CD4-positive, alpha-beta T cell treated with Interleukin-12 subunit alpha and Interleukin-12 subunit beta, for 1 hour (primary cell): Measurements from ENCODE around the gene CCNL2.
"Not testable (repeated sequence)": the region's sequence is repeated elsewhere in the genome, so short reads cannot be mapped to it uniquely, and the experiment has no call there.

Experiments used
- DNase-seq: peaks from one replicate; pipeline ENCODE4 v3.0.0-alpha.2; 2020

CCNL2 gene

DNA sequence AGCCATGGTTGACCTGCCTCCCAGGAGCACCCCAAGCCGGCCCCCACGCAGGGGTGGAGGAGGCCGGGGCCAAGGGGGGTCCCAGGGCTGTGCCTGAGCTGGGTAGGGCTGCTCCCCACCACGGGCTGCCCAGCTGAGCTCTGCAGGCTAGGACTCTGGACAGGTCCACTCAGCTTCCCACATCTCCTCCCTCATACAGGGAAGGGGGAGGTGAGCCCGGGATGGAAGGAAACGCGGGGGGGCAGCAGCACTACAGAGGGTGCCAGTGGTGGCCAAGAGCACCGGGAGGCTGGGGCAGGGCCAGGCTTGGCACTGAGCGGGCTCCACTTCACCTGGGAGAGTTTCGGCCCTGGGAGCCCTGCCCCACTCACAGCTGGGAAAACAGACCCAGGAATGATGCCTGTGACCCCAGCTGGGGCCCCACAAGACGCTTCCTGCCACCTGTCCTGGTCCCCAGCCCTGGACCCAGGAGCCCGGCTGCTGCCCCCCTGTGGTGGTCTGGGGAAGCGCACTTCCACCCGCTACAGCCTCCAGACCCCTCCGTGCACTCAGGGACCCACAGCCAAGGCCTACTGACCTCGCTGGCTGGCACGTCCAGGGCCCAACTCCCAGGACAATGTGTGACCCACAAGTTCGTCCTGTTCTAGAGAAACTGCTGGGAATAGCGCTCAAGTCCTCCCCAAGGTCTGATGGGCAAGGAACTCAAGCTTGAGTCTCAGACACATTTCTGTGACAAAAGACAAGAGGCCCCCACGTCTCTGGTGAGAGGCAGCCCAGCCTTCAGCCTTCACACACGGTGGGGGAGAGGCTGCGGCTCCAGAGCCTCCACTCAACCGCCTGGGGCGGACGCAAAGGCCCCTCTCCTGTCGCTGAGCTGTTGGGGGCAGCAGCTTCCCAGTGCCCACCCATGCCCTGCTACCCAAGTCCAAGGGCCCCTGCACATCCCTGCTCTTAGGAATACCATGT is 27.1 kb downstream of the CCNL2 start:
- peak; percentile 79 for DNase-seq

DNA sequence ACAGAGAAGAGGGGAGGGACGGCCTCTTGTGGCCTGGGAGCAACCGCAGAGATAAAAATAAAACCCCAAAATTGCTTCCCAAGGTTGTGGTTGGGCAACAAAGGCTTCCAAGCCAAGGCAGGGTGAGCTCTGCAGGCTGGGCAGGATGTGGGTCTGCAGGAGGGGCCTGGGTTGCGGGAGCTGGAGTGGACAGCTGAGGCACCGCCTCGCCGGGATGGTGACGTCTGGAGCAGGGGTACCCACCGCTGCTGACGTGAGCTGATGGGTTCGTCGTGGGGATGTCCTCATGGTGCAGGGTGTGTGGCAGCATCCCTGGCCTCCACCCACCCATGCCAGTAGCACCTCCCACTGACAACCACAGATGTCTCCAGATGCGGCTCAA is 27.8 kb downstream of the CCNL2 start:
- peak; percentile 86 for DNase-seq

DNA sequence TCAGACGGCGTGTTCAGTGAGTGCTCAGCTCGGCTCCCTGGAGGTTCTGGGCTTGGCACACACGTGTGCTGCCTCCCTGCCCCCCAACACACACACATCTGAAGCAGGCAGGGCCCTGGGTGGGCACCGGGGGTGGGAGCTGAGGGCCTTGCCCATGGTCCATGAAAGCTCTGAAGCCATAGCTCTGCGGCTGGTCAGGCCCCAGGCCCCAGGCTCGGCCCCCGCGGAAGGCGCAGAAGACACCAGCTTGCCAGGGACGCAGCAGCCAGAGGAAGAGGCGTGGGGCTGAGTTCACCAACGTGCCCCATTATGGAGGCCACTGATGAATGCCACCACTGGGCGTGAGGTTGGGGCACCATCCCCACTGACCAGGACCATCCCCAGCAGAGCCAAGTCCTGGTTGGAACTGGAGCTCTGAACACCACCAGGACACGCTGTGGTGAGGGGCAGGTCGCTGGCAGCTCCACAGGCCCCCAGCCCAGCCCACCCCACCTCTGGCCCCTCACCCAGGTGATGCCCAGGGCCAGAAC is 28.3 kb downstream of the CCNL2 start:
- DNase-seq, result no peak

DNA sequence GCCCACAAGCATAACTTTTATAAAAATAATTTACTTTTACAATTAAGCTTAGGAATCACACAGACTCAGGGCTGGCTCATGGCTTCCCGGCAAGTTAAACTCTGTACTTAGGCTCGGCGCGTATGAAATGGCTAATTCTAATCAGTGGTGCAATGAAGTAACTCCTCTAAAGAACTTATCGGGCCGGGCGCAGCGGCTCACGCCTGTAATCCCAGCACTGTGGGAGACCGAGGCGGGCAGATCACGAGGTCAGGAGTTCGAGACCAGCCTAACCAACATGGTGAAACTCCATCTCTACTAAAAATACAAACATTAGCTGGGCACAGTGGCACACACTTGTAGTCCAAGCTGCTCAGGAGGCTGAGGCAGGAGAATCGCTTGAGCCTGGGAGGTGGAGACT is 29.0 kb downstream of the CCNL2 start:
- DNase-seq, result not testable (repeated sequence)

DNA sequence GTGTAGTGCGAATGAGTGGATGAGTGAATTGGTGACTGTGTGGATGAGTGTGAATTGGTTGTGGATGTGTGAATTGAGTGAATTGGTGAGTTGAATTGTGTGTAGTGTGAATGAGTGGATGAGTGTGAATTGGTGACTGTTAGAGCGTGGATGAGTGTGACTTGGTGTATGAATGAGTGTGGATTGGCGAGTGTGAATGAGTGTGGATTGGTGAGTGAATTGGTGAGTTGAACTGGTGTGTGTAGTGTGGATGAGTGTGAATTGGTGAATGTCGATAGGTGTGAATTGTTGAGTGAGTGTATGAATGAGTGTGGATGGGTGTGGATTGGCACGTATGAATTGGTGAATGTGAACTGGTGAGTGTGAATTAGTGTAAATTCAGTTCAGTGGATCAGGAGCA is 31.8 kb downstream of the CCNL2 start:
- no peak for DNase-seq

DNA sequence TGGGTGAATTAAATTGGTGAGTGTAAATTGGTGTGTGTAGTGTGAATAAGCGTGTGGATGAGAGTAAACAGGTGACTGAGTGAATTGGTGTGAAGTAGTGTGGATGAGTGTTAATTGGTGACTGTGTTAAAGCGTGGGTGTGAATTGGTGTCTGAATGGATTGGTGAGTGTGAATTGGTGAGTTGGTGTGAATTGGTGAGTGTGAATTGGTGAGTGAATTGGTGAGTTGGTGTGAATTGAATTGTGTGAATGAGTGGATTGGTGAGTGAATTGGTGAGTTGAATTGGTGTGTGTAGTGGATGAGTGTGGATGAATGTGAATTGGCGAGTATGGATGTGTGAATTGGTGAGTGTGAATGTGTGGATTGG is 32.5 kb downstream of the CCNL2 start:
- DNase-seq, result no peak

DNA sequence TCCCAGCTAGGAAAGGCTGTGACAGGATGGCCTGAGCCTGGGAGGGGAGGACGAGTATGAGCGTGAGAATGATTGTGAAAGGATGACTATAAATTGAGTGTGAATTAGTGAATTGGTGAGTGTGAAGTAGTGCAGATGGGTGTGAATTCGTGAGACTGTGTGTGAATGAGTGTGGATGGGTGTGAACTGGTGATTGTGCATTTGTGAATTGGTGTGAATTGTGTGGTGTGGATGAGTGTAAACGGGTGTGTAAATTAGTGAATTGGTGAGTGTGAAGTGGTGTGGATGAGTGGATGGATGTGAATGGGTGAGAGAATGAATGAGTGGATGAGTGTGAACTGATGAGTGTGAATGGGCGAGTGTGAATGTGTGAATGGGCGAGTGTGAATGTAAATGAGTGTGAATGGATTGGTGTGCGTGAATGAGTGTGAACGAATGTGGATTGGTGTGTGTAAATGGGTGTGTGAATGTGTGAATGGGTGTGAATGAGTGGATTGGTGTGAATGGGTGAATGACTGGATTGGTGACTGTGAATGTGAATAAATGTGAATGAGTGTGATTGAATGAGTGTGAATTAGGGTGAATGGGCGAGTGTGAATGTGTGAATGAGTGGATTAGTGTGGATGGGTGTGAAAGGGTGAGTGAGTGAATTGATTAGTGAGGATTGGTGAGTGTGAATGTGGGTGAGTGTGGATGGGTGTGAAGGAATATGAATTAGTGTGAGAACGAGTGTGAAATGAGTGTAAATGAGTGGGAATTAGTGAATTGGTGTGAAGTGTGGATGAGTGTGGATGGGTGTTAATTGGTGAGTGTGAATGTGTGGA is 33.0 kb downstream of the CCNL2 start:
- DNase-seq, result no peak

DNA sequence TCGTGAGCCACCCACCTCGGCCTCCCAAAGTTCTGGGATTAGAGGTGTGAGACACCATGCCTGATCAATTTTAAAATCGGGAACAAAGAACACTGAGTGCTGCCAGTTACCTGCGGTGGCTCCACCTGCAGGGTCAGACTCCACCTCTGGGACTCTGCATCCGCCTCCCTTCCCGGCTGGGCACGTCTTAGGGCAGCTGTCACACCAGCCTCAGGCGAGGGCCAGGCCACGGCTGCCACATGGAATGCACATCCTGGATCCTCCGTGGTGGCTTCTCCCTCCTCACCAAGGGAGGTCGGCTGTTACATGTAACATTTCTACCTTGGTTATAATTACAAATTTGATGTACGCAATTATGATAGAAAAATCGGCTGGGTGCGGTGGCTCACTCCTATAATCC is 34.9 kb downstream of the CCNL2 start:
- no peak for DNase-seq

DNA sequence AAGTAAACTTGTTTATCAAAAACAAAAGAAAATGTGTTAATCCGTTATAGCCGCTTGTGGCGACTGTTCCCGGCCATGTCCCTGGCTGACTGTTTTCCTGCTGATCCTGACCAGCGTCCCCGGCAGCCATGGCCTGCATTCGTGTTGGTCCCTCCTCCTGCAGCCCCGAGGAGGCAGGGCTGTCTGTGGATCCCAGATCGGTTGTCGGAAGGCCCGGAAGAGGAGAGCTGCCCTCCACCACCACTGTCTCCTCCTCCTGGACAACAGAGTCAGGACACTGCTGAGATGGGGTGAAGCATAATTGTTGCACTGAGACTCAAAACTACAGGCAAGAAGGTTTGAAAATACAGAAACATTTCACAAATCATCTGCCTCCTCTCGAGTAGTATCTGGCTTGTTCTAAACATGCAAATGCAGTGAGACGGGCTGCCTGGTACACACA is 37.1 kb downstream of the CCNL2 start:
- DNase-seq, result no peak

DNA sequence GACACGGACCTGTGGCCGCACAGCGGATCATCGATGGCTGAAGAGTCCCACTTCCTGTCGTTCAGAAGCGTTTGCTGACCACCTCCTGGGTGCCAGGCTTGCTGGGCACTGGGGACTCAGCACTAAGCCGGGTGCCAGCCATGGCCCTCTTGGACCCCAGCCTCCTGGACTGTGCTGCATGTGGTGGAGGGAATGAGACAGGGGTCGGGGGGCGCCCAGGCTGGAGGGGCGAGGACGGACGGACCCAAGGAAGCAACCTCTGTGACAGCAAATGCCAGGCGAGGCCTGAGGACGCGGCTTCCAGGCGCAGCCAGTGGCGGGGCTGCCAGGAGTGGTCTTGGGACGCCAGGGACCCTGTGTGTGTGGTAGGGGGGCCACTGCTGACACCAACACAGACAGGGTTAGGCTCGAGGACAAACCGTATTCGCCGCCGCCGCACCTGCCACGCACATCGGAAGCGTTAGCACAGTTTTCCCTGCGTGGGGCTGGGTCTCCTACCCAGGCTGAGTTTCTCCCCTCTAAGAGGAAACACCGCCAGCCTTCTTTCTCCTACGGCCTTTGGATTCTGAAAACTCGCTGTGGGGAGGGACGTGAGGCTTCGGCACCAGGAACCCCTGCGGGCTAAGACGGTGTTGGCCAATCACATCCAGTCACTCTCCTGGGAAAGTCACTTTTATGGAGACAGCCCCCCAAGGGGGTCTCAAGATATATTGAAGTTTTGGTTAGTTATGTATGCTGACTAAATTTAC is 37.7 kb downstream of the CCNL2 start:
- no peak for DNase-seq

DNA sequence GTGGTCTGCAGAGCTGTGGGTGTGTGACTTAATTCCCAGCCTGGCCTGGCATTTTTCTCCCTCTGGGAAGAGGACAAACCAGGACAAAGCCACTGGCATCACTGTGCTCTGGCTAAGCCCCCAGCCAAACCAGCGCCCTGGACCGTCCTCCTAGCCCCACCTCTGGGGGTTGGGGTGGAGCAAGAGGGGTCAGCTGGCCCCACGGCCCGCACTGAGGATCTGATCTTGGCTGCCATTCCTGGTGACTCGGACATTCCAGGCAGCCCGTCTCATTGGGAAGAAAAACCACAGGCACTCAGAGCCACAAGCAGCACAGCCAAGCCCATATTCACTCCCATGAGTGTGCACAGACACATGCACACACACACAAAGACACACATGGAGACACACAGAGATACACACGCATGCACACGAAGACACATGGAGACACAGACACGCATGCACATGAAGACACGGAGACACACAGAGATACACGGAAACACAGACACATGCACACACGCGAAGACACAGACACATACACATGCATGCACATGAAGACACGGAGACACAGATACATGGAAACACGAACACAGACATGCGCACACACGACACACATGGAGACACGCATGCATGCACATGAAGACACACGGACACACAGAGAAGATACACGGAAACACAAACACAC is 38.5 kb downstream of the CCNL2 start:
- no peak for DNase-seq

DNA sequence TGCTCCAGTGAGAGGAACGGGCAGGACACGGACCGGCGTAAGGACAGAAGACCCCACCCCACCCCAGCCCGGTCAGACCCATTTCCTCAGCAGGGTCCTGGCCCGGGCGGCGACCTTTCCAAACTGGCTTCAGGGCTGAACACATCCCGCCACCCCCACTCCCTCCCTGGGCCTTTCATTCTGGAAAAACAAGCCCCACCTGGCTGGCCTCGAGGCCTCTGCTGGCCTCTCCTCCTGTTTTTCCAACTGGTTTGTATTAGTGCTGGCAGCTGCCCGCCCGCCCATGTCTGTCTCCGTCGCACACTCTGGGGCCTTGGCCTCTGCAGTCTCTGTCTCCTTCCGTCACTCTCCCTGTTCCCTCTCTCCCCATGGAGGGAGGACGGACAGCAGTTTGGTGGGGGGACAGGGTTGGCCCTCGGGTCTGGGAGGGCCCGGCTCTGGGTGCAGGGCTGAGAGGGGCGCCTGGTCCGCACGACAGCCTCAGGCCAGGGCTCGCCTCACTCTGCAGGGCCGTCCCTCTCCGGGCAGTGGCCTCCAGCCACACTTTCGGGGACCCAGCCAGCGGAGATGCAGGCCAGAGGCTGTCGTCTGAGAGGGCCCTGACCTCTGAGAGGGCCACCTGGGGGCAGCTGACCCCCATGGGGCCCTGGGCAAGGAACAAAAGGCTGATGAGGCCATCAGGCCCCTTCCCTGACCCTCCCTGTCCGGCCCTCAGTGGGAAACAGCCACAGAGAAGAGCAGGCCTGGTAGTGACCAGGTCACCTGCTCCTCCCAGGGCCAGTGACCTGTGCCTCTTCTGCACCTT is 39.3 kb downstream of the CCNL2 start:
- no peak for DNase-seq

DNA sequence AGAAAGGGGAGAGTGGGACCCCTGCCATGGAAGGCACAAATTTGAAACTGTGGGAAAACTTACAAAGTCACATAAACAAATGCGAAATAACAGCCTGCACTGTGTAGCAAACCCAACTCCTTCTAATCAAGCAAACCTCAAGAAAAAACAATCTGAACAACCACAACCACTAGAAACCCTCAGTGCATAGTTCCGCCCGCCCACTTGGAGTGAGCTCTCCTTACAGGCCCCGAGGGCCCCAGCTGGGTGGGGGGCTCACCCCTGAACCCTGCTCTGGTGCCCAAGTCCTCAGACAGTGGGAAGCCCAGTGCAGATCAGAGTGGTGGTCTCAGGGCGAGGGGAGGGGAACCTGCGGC is 39.8 kb downstream of the CCNL2 start:
- DNase-seq, result no peak

DNA sequence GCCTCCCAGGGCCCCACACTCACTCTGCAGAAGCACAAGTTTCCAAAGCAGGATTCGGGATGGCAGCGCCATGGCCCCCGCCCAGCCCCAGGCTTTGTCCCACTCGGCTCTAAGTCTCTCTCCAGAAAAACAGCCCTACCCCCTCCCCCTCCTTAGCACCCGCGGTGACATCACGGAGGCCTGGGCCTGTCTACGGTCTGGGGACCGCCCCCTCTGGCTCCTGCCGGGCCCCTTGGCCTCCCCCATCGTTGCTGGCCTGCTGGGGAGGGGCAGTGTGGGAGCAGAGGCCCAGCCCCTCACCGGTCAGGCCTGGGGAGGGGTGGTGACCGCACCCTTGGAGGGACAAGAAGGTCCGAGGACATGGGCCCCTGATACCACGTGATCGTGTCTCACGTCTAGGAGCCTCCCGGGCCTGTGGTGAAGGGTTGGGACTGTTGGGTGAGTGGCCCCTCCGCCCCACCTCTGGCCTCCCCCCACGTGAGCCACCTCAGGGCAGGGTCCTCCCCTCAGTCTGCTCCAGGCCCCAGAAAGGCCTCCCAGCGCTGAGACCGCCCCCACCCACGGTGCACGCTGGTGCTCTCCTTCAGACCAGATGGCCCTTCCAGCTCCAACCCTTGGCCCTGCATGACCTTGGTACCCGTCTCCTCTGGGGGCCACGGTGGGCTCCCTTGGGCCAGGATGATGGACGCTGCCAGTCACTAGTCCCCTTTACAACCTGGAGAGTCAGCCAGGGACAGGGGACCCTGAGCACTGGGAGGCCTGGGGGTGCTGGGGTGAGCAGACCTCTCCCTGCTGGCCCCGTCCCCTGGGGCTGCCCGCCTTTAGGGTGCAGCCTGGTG is 40.5 kb downstream of the CCNL2 start, which contains the start of gene MXRA8:
Gene MXRA8 (minus strand): TSS at position 123 of the 839 bp plus-strand sequence. CDS start 51 bp downstream, at position 72.
- no peak for DNase-seq

DNA sequence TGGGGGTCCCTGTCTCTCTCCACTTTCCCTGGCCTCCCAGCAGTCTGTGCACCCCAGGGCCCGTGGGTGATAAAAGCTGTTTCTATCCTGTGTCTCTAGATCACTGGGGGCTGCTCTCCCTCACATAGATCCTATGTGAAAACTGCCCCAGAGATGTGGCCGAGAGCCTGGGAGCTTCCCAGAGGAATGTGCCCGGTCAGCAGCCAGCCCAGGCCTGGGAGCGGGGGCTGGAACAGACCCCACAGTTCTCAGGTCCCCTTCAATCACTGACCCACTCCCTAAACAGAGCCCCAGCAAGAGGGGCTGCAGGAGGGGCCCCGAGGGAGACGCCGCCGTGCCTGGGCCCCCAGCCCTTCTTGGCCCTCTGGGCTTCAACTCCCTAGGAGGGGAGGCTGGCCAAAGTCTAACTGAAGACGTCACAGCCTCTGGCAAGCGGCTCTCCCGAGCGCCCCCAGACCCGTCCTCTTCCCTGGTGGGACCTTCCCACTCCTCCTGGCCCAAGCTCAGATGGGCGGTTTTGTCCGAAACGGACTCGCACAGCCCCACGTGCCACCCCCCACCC is 41.2 kb downstream of the CCNL2 start:
- no peak for DNase-seq

DNA sequence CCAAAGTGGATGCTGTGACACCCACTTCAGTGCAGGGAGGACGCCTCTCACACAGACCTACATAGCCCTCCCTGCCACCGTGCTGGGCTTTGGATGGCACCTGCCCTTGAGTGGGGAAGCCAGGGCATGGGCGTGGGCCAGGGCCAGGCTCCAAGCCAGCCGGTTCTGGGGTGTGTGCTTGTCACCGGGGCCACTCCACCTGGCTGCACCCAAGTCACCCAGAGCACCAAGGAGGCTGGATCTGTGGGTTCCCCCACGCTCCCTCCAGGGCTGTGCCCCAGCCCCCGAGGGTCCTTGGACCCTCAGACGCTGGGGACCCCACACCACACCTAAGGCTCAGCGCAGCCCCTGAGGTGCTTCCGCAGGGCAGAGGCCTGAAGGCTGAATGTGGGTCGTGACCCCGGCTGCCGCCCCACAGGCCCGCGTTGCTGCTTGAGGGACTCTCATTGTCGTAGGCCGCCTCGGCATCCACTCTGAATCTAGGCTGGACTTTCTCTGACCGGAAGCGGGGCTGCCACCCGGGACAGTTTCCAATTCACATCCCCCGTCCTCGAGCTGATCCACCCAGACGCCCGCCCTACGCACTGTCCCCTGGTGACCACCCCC is 42.2 kb downstream of the CCNL2 start:
- DNase-seq, result no peak

DNA sequence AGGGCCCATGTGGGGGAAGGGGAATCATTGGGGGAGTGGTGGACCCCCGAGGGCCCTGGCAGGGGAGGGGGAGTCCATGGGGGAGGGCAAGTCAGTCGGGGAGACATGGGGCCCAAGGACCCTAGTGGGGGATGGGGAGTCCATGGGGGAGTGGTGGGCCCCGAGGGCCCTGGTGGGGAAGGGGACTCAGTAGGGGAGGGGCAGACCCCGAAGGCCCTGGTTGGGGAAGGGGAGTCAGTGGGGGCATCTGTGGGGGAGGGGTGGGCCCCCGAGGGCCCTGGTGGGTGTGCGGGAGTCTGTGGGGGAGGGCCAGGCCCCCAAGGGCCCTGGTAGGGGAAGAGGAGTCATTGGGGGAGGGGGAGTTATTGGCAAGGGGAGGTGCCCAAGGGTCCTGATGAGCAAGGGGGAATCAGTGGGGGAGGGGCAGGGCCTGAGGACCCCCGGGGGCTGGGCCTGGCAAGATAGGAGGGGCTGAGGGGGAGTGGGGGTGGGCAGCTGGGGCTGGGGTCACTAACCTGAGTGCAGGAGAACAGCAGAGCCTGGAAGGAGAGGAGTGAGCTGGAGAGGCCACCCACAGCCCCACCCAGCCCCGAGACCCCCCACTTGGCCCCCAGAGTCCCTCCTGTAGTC is 42.9 kb downstream of the CCNL2 start:
- no peak for DNase-seq

DNA sequence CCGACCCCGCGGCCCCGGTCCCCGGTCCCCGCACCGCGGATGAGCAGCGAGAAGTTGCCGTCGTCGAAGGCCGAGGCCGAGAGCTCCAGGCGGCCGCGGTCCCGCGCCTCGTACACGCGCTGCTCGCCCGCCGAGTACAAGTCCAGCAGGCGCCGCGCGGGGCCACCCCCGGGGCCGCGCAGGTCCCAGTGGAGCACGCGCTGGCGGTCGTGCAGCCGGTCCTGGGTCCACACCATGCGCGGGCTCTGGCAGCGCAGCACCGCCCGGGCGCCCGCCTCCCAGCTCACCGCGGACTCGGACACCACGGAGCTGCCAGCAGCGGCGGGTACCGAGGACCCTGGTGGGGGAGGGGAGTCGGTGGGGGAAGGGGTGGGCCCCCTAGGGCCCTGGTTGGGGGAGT is 43.7 kb downstream of the CCNL2 start:
- DNase-seq, result no peak
